CD4-positive, CD25-positive, alpha-beta regulatory T cell (primary cell): ENCODE results near the gene SCMH1. TPM values are rescaled to one million over a fixed set of nuclear protein-coding genes. Genes with fewer than 3 reads are reported as not detected.

Source experiments
- ATAC-seq, 2 donors: fragments of 150-1000 bp; cut with Tn5 transposase; one replicate each; pipeline ENCODE4 v1.10.0; 2021; ENCODE audit warnings: low read depth in 2 of 2, moderate number of reproducible peaks in 2 of 2, moderate library complexity in 1 of 2
- DNase-seq, 3 donors: peaks; one replicate each; pipeline versions ENCODE4 v3.0.0 to v3.0.0-alpha.2; 2012 to 2022; ENCODE audit warnings: mixed read lengths in 1 of 3
- H3K27ac ChIP-seq: one replicate; pipeline ENCODE4 v1.7.0; 2013; ENCODE audit warnings: mild to moderate bottlenecking, low read length; ENCODE audit not compliant: insufficient read depth, poor library complexity, severe bottlenecking
- H3K27me3 ChIP-seq: one replicate; pipeline ENCODE4 v1.7.0; 2013; ENCODE audit warnings: low read length; ENCODE audit not compliant: control insufficient read depth, insufficient read depth
- H3K36me3 ChIP-seq: one replicate; pipeline ENCODE4 v1.7.0; 2013; ENCODE audit warnings: mild to moderate bottlenecking, low read length, moderate library complexity; ENCODE audit not compliant: control insufficient read depth, insufficient read depth
- H3K4me1 ChIP-seq: 2 replicates; pipeline ENCODE4 v1.7.0; 2013; ENCODE audit warnings: mild to moderate bottlenecking, low read length; ENCODE audit not compliant: insufficient read depth, control insufficient read depth, poor library complexity, severe bottlenecking
- H3K4me3 ChIP-seq: one replicate; pipeline ENCODE4 v1.7.0; 2013; ENCODE audit warnings: low read depth, mild to moderate bottlenecking, low read length, moderate library complexity
- H3K9me3 ChIP-seq, 2 experiments: 1 replicate in 1 of 2; 2 replicates in 1 of 2; pipeline ENCODE4 v1.7.0; 2013; ENCODE audit warnings: low read length in 2 of 2, mild to moderate bottlenecking in 1 of 2, moderate library complexity in 1 of 2; ENCODE audit not compliant: control insufficient read depth in 2 of 2
- H3K27ac Mint-ChIP-seq, 3 donors: one replicate each; pipeline ENCODE4 v1.8.0; 2020 to 2022; ENCODE audit warnings: mild to moderate bottlenecking in 3 of 3, mixed read lengths in 3 of 3, moderate library complexity in 2 of 3
- H3K27me3 Mint-ChIP-seq: one replicate; pipeline ENCODE4 v1.8.0; 2022; ENCODE audit warnings: mild to moderate bottlenecking, mixed read lengths
- H3K36me3 Mint-ChIP-seq: one replicate; pipeline ENCODE4 v1.8.0; 2020; ENCODE audit warnings: mixed read lengths
- H3K4me1 Mint-ChIP-seq, 4 donors: one replicate each; pipeline ENCODE4 v1.8.0; 2020 to 2022; ENCODE audit warnings: mixed read lengths in 4 of 4, mild to moderate bottlenecking in 1 of 4
- H3K4me3 Mint-ChIP-seq, 4 donors: one replicate each; pipeline ENCODE4 v1.8.0; 2020 to 2022; ENCODE audit warnings: mild to moderate bottlenecking in 4 of 4, mixed read lengths in 4 of 4, moderate library complexity in 3 of 4
- H3K9me3 Mint-ChIP-seq, 7 donors: one replicate each; pipeline ENCODE4 v1.8.0; 2020 to 2022; ENCODE audit warnings: mixed read lengths in 7 of 7, mild to moderate bottlenecking in 3 of 7, moderate library complexity in 2 of 7
- polyA plus RNA-seq, 4 donors: library from polyadenylated mRNA; unstranded; fragments of 300-500 nt; fragmentation: Illumina TruSeq; gene quantifications; one replicate each; pipeline ENCODE4 v1.2.3, GENCODE V29; 2021
- total RNA-seq: library from RNA; stranded (reverse); gene quantifications from one replicate; pipeline ENCODE4 v1.2.3, GENCODE V29; 2022

SCMH1 gene
- total and polyA plus RNA-seq, 5 donors from 2014 or later: 3.4 to 27.6 (median 5.5) TPM

- peak overlapping the region in 2 of 3 donors; percentile 4 to 60 for H3K27ac Mint-ChIP-seq
- no peaks in the 10 kb centered on the region for H3K4me1 ChIP-seq
- no peak overlapping the region for H3K4me3 Mint-ChIP-seq
- H3K27ac ChIP-seq: no peak overlapping the region
- H3K36me3 ChIP-seq: peaks cover 56% of the 10 kb centered on the region
- no peak for DNase-seq
- ATAC-seq: no peak
- H3K4me3 ChIP-seq: no peak overlapping the region
- no peaks in the 10 kb centered on the region for H3K27me3 ChIP-seq
- no peaks in the 10 kb centered on the region for H3K9me3 ChIP-seq
- H3K27me3 Mint-ChIP-seq: no peaks in the 10 kb centered on the region
- H3K9me3 Mint-ChIP-seq: peaks cover 0 to 2% (median 0%) of the 10 kb centered on the region in 7 donors
- H3K36me3 Mint-ChIP-seq: peaks cover 35% of the 10 kb centered on the region
- peaks cover 0 to 2% (median 0%) of the 10 kb centered on the region in 4 donors for H3K4me1 Mint-ChIP-seq
Observed at GRCh38 chr1:41032147-41032546, 210.0 kb downstream of the SCMH1 start.

- H3K9me3 Mint-ChIP-seq: peaks cover 0 to 2% (median 0%) of the 10 kb centered on the region in 7 donors
- DNase-seq (no peak), ATAC-seq (no peak)
- Histone ChIP-seq H3K4me1 (no peaks in the 10 kb centered on the region), H3K4me3 (no peak overlapping the region), H3K36me3 (peaks cover 45% of the 10 kb centered on the region), H3K9me3 (no peaks in the 10 kb centered on the region), H3K27ac (no peak overlapping the region), H3K27me3 (no peaks in the 10 kb centered on the region)
- H3K27me3 Mint-ChIP-seq: no peaks in the 10 kb centered on the region
- H3K36me3 Mint-ChIP-seq: peaks cover 35% of the 10 kb centered on the region
- H3K4me3 Mint-ChIP-seq: no peak overlapping the region
- peaks cover 0 to 6% (median 6%) of the 10 kb centered on the region in 4 donors for H3K4me1 Mint-ChIP-seq
- no peak overlapping the region for H3K27ac Mint-ChIP-seq
Observed at GRCh38 chr1:41030872-41031616, 211.1 kb downstream of the SCMH1 start.

- peaks cover 27% of the 10 kb centered on the region for H3K36me3 Mint-ChIP-seq
Observed at GRCh38 chr1:41028034-41028642, 214.0 kb downstream of the SCMH1 start.

GRCh38 chr1:41025979-41026819 is 215.9 kb downstream of the SCMH1 start:
- Mint-ChIP-seq H3K4me3 (peak overlapping the region in 1 of 4 donors; percentile 5), H3K27me3 (no peaks in the 10 kb centered on the region), H3K4me1 (peaks cover 0 to 14% (median 8%) of the 10 kb centered on the region in 4 donors), H3K27ac (peak overlapping the region; percentile 34 to 84 (median 48)), H3K9me3 (no peaks in the 10 kb centered on the region), H3K36me3 (peaks cover 22% of the 10 kb centered on the region)
- Histone ChIP-seq H3K9me3 (no peaks in the 10 kb centered on the region), H3K4me1 (no peaks in the 10 kb centered on the region), H3K27me3 (no peaks in the 10 kb centered on the region), H3K4me3 (no peak overlapping the region), H3K27ac (no peak overlapping the region), H3K36me3 (peaks cover 16% of the 10 kb centered on the region)
- DNase-seq (peak in 1 of 3 donors; percentile 38), ATAC-seq (no peak)

More at GRCh38 chr1:41028034-41028642, 214.0 kb downstream of the SCMH1 start:
- Histone ChIP-seq H3K27me3 (no peaks in the 10 kb centered on the region), H3K27ac (no peak overlapping the region), H3K9me3 (no peaks in the 10 kb centered on the region), H3K36me3 (peaks cover 28% of the 10 kb centered on the region), H3K4me3 (no peak overlapping the region), H3K4me1 (no peaks in the 10 kb centered on the region)
- DNase-seq (no peak), ATAC-seq (no peak)
- H3K27me3 Mint-ChIP-seq: no peaks in the 10 kb centered on the region
- peaks cover 0 to 12% (median 8%) of the 10 kb centered on the region in 4 donors for H3K4me1 Mint-ChIP-seq
- peaks cover 0 to 2% (median 0%) of the 10 kb centered on the region in 7 donors for H3K9me3 Mint-ChIP-seq
- H3K27ac Mint-ChIP-seq: no peak overlapping the region
- no peak overlapping the region for H3K4me3 Mint-ChIP-seq

- peaks cover 13% of the 10 kb centered on the region for H3K36me3 Mint-ChIP-seq
- ATAC-seq (no peak), DNase-seq (no peak)
- H3K4me1 ChIP-seq: no peaks in the 10 kb centered on the region
- H3K27ac Mint-ChIP-seq: peak overlapping the region in 1 of 3 donors; percentile 51
- H3K27me3 ChIP-seq: no peaks in the 10 kb centered on the region
- H3K4me3 ChIP-seq: no peak overlapping the region
- no peaks in the 10 kb centered on the region for H3K27me3 Mint-ChIP-seq
- H3K4me3 Mint-ChIP-seq: no peak overlapping the region
- no peaks in the 10 kb centered on the region for H3K9me3 ChIP-seq
- no peaks in the 10 kb centered on the region for H3K9me3 Mint-ChIP-seq
- H3K4me1 Mint-ChIP-seq: peaks cover 0 to 14% (median 8%) of the 10 kb centered on the region in 4 donors
- no peak overlapping the region for H3K27ac ChIP-seq
- peaks cover 16% of the 10 kb centered on the region for H3K36me3 ChIP-seq
Observed at GRCh38 chr1:41024953-41025352, 217.2 kb downstream of the SCMH1 start.

- Mint-ChIP-seq H3K4me3 (no peak overlapping the region), H3K4me1 (peaks cover 0 to 14% (median 8%) of the 10 kb centered on the region in 4 donors), H3K27ac (peak overlapping the region in 1 of 3 donors; percentile 20), H3K27me3 (no peaks in the 10 kb centered on the region), H3K36me3 (peaks cover 16% of the 10 kb centered on the region), H3K9me3 (no peaks in the 10 kb centered on the region)
- Histone ChIP-seq H3K36me3 (peaks cover 10% of the 10 kb centered on the region), H3K27me3 (no peaks in the 10 kb centered on the region), H3K9me3 (no peaks in the 10 kb centered on the region), H3K4me3 (no peak overlapping the region), H3K4me1 (no peaks in the 10 kb centered on the region), H3K27ac (no peak overlapping the region)
- no peak for DNase-seq
- no peak for ATAC-seq
Observed at GRCh38 chr1:41023279-41023990, 218.7 kb downstream of the SCMH1 start.

- Mint-ChIP-seq H3K4me1 (peaks cover 0 to 14% (median 8%) of the 10 kb centered on the region in 4 donors), H3K27ac (no peak overlapping the region), H3K4me3 (no peak overlapping the region), H3K36me3 (peaks cover 10% of the 10 kb centered on the region), H3K27me3 (no peaks in the 10 kb centered on the region), H3K9me3 (no peaks in the 10 kb centered on the region)
- Histone ChIP-seq H3K36me3 (peaks cover 3% of the 10 kb centered on the region), H3K4me3 (no peak overlapping the region), H3K27me3 (no peaks in the 10 kb centered on the region), H3K9me3 (no peaks in the 10 kb centered on the region), H3K4me1 (no peaks in the 10 kb centered on the region), H3K27ac (no peak overlapping the region)
- DNase-seq (no peak), ATAC-seq (no peak)
Observed at GRCh38 chr1:41022424-41022823, 219.7 kb downstream of the SCMH1 start.
